GM19397 (cell line): ENCODE measurements around the gene TSPOAP1.

Source experiments
- ATAC-seq: cut with Tn5 transposase; IDR thresholded peaks from one replicate; pipeline ENCODE4 v1.9.1; 2021; ENCODE audit warnings: mild to moderate bottlenecking, moderate library complexity; ENCODE audit not compliant: unreplicated experiment

TSPOAP1 gene

DNA sequence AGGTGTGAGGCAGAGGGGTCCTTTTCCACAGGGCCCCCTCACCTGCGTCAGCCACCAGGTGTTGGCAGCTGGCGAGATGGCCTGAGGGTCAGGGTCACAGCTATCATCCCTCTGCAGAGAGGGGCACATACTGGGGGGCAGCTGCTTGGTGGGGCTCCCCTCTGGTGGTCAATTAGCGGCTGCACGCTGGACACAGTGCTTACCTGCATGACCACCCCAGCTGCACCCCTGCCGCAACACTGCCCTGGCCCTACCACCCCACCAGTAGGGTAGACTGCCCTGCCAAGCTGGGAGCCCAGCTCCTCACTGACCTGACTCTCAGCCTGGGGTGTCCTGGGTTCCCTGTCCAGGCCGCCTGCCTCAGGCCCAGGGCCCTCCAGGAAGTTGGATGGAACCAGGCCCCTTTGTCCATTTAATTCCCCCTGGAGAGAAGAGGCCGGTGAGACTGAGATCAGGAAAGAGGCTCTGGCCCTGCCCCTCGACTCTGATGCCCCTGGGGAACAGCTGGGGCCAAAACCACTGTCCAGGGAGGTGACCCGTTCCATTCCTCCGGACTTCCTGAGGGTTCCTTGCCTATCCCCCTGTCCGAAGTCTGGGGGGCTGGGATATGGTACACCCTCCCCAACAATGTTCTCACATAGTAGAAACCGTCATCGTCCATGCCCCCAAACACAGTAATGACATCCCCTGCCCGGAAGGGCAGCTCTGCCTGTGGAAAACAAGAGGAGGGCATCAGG lies 23.7 kb downstream of the TSPOAP1 start:
- ATAC-seq, result no peak

DNA sequence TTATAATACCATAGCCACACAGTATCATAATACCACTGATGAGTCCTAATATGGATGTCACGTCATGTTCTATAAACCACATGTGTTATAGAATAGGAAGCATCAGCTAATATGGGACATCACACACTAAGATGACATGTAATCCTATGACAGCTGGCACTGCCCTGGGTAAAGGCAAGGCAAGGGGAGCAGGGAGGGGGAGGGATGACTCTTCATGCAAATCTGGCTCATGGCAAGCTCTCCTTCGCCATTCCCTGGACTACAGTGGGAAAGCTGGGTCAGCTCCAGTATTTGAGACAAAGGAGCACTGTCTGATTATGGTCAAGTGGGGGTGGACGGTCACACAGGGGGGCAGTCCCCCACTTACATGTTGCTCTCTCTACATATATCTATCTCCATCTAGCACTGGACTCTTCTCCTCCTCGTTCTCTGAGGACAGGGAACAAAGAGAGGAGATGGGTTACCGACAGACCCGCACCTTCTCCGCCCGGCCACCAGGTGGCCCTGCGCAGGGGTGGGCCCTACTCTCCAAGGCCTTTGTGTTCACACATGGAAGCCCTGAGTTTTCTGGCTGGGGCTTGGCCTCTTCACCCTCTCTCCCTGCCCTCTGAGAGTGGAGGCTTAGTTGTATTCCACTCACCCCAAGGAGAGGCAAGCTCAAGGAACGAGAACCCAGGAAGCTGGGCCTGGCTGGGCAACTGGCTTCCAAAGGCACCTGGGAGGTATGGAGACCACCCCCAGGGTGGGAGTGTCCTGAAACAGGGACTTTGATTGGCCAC lies 24.4 kb downstream of the TSPOAP1 start:
- ATAC-seq, result no peak

DNA sequence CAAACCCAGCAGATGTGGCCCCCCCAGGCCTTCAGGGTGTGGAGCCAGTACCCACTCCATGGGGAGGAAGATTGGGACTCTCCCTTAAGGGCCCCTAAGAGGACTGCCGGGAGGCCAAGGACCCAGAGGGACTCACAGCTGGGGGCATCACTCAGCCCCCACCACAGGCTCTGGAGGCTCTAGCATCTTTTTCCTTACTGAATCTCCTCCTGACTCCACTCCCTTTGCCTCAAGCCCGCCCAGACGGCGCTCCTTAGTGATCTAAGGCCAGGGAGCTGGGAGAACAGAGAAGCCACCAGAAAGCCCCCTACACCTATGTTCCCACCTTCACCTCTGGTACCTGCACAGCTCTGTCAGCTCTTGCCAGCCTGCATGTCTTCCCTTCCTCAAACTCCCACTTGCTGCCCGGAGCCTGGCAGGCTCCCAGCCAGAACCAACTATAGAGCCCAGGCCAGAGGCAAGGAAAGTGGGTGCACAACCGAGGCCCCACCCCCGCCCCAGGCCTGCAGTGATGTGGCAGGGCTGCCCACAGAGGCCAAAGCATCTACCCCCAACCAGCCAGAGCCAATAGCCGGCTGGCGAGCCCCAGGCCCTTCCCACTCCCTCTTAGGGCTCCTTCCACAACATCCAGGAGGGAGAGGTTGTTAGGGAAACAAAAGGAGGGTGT lies 25.5 kb downstream of the TSPOAP1 start:
- no peak for ATAC-seq

DNA sequence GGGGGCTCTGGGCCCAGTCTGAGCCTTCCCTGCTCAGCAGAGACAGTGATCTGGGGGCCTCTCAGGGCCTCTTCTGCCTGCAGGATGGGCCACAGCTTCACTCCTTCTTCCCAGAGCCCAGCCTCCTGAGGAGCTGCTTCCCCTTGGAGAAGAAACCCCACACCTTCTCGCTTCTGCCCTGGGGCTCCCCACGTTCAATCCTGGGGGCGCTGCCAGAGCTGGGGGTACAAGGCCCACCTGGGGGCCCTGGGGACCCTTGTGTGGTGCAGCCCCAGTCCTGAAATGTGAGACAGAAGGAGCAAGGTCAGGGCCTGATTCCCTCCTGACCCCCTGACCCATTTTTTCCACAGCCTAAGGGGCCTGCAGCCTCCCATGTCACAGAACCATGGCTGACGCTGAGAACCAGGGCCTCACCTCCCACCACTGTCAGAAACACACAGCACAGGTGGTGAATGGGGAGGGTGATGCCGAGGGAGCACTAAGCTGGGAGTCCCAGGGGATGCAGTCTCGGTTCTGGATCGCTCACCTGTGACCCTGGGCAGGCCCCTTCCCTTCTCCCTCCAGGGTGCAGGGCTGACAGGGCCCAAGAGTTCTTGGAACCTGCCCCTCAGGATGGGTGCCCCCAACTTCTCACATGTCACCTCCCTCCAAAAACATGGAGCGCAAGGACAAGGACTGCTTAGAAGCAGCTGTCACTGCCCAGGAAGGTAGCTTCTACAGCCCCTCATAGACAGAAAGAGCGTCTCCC lies 26.2 kb downstream of the TSPOAP1 start:
- ATAC-seq, result no peak

DNA sequence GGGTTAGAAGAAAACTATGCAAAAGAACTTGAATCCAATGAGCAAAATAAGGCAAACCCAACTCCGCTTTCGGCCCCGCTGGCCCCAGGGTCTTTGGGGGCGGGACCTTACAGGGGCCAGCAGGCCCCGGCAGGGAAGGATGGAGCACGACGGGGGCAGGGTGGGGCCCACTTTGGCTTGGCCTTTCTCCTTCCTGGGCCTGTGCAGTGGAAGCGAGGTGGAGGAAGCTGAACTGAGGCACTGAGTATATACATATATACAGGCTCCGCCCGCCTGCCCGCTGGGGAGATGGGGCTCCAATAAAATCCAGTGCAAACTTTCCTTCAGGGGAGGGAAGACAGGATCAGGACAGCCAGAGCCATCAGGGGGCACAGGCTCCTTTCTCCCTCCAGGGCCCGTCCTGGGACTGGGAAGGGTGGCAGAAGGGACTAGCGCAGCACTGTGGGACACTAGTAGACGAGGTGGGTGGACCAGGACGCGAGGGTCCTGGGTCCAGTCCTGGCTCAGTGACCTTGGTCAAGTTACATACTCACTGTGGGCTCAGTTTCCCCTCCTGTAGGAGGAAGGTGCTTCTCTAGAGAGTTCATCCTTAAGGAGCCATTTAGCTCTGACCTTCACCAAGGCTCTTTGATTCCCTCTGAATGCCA lies 27.0 kb downstream of the TSPOAP1 start:
- ATAC-seq, result no peak

DNA sequence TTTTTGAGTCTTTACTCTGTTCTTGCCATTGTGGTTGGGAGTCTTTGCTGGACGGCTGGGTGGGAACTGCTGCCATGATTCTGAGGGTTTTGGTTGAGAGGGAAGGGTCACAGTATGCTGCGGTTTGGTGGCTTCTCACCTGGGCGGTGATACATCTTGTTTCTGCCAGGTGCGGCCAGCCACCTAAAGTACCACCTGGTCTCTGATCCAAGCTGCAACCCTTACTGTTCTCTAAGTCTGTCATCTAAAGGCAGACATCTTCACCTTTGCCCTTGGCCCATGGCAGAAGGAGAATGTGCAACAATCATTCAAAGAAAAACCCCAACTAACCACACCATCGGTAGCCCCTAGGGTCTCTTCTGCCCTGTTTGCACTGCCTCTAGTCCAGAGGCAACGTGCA lies 28.3 kb downstream of the TSPOAP1 start:
- ATAC-seq, result no peak

DNA sequence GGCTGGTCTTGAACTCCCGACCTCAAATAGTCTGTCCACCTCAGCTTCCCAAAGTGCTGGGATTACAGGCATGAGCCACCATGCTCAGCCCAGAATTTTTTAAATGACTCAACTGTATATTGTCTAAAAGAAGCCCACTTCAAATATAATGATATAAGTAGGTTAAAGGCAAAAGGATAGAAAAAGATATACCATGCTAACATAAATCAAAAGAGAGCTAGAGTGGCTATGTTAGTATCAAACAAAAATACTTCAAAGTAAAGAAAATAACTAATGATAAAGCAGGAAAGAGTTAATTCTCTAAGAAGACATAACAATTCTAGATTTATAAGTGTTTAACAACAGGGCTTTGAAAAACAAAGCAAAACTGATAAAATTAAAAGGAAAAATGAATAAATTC lies 34.6 kb downstream of the TSPOAP1 start:
- ATAC-seq, result no peak

DNA sequence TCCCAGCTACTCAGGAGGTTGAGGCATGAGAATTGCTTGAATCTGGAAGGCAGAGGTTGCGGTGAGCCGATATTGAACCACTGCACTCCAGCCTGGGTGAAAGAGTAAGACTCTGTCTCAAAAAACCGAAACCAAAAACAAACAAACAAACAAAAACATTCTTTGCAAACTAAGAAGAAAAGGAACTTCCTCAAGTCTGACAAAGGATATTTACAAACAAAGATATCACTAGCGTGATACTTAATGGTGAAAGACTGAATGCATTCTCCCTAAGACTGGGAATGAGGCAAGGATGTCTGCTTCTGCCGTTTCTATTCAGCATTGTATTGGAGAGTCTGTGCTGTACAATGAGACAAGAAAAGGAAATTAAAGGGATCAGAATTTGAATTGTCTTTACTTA lies 37.3 kb downstream of the TSPOAP1 start:
- no peak for ATAC-seq

DNA sequence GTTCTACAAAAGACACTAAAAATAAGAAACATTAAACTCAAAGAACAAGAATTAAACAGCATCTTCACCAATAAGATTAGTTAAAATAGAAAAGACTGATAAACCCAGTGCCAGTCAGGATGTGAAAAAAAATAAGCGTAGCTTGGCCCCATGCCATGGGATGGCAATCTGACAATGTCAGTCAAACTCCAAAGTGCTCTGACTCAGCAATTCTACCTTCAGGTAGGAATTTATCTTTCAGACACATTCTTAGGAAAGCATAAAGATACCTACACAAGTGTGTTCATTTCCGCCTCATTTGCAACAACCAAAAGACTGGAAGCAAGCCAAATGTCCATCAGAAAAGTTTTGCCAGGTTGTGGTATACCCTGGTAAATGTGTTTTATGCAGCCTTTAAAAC lies 38.7 kb downstream of the TSPOAP1 start:
- no peak for ATAC-seq

DNA sequence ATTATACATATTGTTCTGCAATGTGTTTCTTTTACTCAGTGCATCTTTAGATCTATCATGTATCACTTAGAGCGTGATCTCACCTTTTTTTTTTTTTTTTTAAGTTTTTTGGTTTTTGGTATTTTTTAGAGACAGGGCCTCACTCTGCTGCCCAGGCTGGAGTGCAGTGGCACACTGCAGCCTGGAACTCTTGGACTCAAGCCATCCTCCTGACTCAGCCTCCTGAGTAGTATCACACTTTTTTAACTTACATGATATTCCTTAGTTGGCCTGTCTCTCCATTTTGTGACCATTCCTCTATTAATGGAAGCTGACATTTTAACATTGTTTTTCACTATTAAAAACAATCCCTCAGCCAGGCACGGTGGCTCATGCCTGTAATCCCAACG lies 43.2 kb downstream of the TSPOAP1 start:
- ATAC-seq, result no peak

DNA sequence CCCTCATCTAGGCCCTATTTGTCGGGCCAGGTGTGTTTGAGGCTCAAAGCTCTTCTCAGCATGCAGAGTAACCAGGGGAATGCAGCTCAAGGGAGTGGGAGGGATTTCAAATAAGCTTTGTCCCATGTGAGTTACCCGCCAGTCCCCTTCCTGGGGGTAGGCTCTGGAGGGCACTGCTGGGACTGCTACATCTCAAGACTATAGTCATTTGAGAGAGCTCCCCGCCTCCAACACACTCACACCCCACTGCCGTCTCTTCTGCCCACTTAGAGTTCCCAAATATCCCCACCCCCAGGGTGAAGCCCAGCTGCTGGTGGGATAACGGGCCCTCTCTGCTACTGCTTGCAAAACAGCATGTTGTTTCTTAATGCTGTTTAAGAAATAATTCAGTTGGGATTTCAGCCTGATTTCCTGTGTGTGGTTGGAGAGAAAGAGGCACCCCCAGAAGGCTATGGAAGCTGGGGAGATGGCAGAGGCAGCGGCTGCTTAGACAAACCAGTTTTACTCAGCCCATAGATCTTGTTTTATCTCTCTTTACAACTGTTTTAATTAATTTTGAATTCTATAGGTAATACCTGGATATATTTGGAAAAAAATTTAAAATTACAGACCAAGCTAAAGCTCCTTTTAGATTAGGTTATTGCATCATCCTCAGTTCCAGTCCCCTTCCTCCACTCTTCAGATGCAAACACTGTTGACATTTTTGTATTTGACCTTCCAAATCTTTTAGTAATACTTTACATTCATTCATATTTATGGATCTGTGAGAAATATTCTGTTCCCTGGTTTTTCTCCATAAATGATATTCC lies 43.8 kb downstream of the TSPOAP1 start:
- ATAC-seq, result no peak

DNA sequence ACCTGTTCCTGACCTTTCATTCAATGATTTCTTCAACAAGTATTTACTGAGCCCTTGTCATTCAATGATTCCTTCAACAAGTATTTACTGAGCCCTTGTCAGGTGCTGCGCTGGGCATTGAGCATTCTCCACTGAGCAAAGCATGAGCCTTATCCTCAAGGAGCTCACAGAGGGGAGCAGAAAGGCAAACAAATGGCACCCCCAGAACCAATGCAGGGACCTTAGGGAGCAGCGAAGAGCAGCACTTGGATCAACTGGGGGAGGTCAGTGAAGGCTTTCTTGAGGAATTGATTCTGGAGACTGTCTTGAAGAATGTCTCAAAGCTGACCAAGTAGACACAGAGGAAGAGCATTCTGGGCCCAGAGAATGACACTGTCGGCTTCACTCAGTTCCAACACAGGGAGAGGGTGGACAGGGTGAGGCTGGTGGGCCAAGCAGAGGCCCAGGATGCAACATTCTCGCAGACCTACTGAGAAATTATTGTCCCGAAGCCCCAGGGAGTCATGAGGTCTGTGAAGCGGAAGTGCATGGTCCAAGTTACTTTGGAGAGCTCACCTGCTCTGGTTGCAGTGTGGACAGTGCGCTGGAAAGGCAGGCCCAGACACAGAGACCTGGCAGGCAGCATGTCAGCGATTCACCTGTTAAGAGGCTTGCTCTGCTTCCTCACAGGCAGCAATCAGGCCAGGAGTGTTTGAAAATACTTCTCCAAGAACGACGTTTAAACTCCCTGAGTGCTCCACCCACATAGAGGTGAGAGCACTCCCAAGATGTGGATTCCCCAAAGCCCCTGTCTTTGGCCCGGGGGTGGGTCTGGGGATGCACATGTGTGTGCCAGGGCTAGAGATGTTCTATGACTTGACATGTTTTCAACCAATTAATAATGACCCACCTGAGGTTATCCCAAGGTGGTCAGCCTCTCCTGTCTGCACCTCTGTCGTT lies 44.7 kb downstream of the TSPOAP1 start:
- ATAC-seq, result no peak

DNA sequence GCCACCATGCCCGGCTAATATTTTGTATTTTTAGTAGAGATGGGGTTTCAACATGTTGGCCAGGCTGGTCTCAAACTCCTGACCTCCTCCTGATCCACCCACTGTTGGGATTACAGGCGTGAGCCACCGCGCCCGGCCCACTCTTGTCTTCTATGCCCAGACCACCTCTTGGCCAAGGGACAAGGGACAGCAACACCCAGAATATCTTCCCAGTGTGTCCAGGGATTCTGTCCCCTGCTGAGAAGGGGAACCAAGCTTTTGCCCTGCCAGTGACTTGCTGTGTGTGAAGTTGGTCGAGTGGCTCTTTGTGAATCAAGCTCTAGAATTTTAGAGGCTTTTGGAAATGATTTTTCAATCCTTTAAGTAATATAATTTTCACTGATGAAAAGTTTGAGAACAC lies 46.2 kb downstream of the TSPOAP1 start:
- ATAC-seq, result no peak

DNA sequence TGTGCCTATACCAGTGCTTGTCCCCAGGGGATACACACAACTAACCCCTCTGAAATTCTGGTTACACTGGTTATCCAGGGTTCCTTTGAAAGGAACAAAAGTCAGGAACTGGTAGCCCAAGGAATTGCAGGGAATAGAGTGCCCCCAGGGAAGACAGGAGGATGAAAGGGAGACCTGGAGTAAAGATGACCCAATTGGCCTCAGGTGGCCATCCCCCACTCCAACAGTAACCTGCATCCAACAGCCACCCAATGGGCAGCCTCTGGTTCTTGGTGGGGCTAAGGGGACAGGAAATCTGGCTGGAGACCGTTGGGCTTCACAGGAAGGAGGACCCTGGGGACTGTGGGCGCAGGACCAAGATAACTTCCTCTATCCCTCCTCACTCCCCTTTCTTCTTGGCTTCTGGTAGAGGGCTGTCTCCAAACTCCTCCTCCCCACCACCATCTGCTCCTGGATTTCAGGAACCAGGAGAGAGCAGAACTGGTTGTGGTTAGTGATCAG lies 47.0 kb downstream of the TSPOAP1 start:
- no peak for ATAC-seq

DNA sequence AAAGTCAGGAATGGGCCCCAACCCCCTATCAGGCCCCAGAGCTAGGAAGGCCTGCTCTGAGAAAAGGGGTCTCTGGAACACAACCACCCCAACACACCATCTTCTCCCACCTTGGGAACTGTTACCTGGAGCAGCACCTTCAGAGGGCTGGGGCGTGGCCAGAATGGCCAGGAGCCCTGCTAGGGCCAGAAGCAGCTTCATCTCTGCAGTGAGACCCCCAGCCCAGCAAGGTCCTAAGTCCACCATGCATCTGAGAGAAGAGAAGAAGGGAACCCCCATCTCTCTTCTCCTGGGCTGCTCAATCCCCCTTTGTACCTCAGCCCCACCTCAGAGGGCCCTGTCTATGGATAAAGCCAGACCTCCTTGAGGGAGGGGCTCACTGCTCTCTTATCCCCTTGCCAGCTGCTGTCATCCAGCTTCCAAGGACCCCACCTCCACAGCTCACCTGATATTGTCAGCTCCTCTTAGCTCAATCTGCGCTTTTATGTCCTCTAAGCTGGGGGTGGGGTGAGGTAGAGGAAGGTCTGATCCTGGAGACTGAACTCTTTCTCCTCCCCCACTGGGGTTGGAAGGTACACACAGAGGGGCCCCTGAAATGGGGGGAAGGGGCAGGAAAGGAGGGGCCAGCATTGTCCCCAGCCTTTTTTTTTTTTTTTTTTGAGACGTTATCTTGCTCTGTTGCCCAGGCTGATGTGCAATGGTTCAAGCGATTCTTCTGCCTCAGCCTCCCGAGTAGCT lies 47.9 kb downstream of the TSPOAP1 start, which contains the start of gene MPO:
Gene MPO, minus strand, starts transcription at position 456 of the 738 bp plus-strand sequence. Its CDS starts 177 bp downstream, at position 279.
- ATAC-seq, result no peak

DNA sequence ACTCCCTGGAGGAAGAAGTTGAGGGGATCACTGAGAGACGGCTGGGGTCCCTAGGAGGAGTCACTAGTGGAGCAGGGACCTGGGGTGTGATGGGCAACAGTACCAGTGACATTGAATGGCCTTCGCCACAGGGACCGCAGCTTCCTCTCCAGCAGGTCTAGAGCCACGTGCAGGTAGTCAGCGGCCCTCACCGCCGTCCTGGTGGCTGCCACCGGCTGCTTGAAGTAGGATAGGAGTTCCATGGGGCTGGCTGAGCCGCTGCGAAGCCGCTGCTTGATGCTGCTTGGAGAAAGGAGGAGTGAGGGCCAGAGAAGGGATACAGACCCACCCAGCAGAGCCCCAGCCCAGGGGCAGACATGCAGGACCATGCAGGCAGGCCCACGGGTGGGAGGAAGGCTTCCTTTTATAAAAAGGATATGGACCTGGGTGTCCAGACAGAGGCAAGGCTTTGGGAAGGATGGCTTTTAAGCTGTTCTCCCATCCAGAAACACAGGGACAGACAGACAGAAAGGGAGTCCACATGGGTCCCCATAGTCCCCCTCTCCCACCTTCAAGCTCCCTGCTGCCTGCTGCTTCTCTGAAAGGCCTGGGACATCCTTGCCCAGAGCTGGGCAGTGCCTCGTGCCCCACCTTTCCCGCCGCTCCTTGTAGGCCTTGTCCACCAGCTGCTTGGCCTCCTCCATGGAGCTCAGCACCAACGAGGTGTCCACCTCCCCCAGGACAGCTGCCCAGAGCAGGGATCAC lies 48.7 kb downstream of the TSPOAP1 start:
- no peak for ATAC-seq
